GM18951 (cell line): ENCODE measurements around the gene UNC13C.

ENCODE experiments used
- POLR2A ChIP-seq: IDR thresholded peaks from 4 replicates; pipeline ENCODE4 v1.6.1; 2011; ENCODE audit warnings: mild to moderate bottlenecking; ENCODE audit not compliant: insufficient read length, insufficient read depth; ENCODE audit errors: extremely low read depth
- in situ Hi-C: fragments of 300-500 bp; cut with MboI; formaldehyde crosslinking; loops from one replicate; pipeline ENCODE4 v1.12.0; 2022; ENCODE audit warnings: low sequenced_read_pairs, mixed read lengths, inconsistent platforms; ENCODE audit not compliant: unreplicated experiment

UNC13C gene

GRCh38 chr15:54506977-54507524 lies 528.8 kb downstream of the UNC13C start:
- in situ Hi-C loops, result no loop called here
- TF ChIP-seq POLR2A, result no peak

GRCh38 chr15:54514601-54515000 lies 536.4 kb downstream of the UNC13C start:
- TF ChIP-seq POLR2A, result no peak
- in situ Hi-C loops, result no loop called here

GRCh38 chr15:54515664-54516582 lies 537.7 kb downstream of the UNC13C start:
- in situ Hi-C loops, result no loop called here
- TF ChIP-seq POLR2A, result no peak

GRCh38 chr15:54517366-54517765 lies 539.1 kb downstream of the UNC13C start:
- in situ Hi-C loops, result no loop called here
- no peak for TF ChIP-seq POLR2A

- TF ChIP-seq POLR2A, result no peak
- in situ Hi-C loops, result no loop called here
Measured at GRCh38 chr15:54518156-54518882, 540.1 kb downstream of the UNC13C start.

GRCh38 chr15:54519577-54519976 lies 541.3 kb downstream of the UNC13C start:
- TF ChIP-seq POLR2A, result no peak
- in situ Hi-C loops, result no loop called here

- in situ Hi-C loops, result no loop called here
- TF ChIP-seq POLR2A, result no peak
Measured at GRCh38 chr15:54520616-54521015, 542.4 kb downstream of the UNC13C start.

- no peak for TF ChIP-seq POLR2A
- in situ Hi-C loops, result no loop called here
Measured at GRCh38 chr15:54521206-54521605, 543.0 kb downstream of the UNC13C start.

GRCh38 chr15:54528021-54528420 lies 549.8 kb downstream of the UNC13C start:
- no peak for TF ChIP-seq POLR2A
- in situ Hi-C loops, result no loop called here

- in situ Hi-C loops, result no loop called here
Measured at GRCh38 chr15:54540721-54541120, 562.5 kb downstream of the UNC13C start.

GRCh38 chr15:54547491-54547890 lies 569.2 kb downstream of the UNC13C start:
- TF ChIP-seq POLR2A, result no peak
- in situ Hi-C loops, result no loop called here

More at GRCh38 chr15:54540721-54541120, 562.5 kb downstream of the UNC13C start:
- TF ChIP-seq POLR2A, result no peak

GRCh38 chr15:54550954-54551353 lies 572.7 kb downstream of the UNC13C start:
- in situ Hi-C loops, result no loop called here
- TF ChIP-seq POLR2A, result no peak

- in situ Hi-C loops, result no loop called here
- no peak for TF ChIP-seq POLR2A
Measured at GRCh38 chr15:54556231-54556630, 578.0 kb downstream of the UNC13C start.
